ENCODE results near the gene STRAP. TPM values are rescaled to one million over a fixed set of nuclear protein-coding genes. Genes with fewer than 3 reads are reported as not detected.
"Not testable (repeated sequence)": the region's sequence is repeated elsewhere in the genome, so short reads cannot be mapped to it uniquely, and the experiment has no call there.

STRAP gene
- total RNA-seq, 2 donors from 2014 or later = 75.7 to 77.1 TPM

- H3K9me3 ChIP-seq = peaks cover 2 to 9% of the 10 kb centered on the region in 2 donors
Observed at GRCh38 chr12:15942475-15942874, 60.3 kb downstream of the STRAP start.

GRCh38 chr12:15943519-15943918, 61.3 kb downstream of the STRAP start:
- not testable (repeated sequence) for H3K9me3 ChIP-seq; DNase-seq (ENCODE audit: low spot score); H3K4me1 ChIP-seq

More at GRCh38 chr12:15942475-15942874, 60.3 kb downstream of the STRAP start:
- no peaks in the 10 kb centered on the region for H3K4me1 ChIP-seq
- no peak overlapping the region for H3K27ac ChIP-seq
- DNase-seq (ENCODE audit: low spot score) = no peak
- no peak for TF ChIP-seq CTCF (IDR thresholded peaks at IDR 0.05)
- no peaks in the 10 kb centered on the region for H3K36me3 ChIP-seq
- H3K4me3 ChIP-seq = no peak overlapping the region
- no peaks in the 10 kb centered on the region for H3K27me3 ChIP-seq

GRCh38 chr12:15948461-15948860, 66.3 kb downstream of the STRAP start:
- H3K27me3 ChIP-seq; DNase-seq (ENCODE audit: low spot score); H3K9me3 ChIP-seq; H3K36me3 ChIP-seq; H3K4me3 ChIP-seq; H3K4me1 ChIP-seq; H3K27ac ChIP-seq: not testable (repeated sequence)

More at GRCh38 chr12:15943519-15943918, 61.3 kb downstream of the STRAP start:
- not testable (repeated sequence) for H3K27ac ChIP-seq, H3K36me3 ChIP-seq, H3K4me3 ChIP-seq, H3K27me3 ChIP-seq

Other genes with a start within 250 kb of the STRAP start
- 10 to 100 TPM; 46.9 to 72.3 TPM for gene EPS8, start 93.0 kb upstream of the STRAP start, total RNA-seq
- gene DERA, start 28.9 kb downstream of the STRAP start, total RNA-seq = 10 to 100 TPM; 20.0 to 20.8 TPM

All from right atrium auricular region (tissue), 2 donors.